Measurements from ENCODE around the gene TWNK. TPM values are rescaled to one million over a fixed set of nuclear protein-coding genes. Genes with fewer than 3 reads are reported as not detected.

The TWNK gene
- total and polyA plus RNA-seq, 10 of the 15 experiments (the other 5 are each of a cell fraction or from before 2014, with no cell fraction given), result 13.6 to 32.8 (median 18.0) TPM

GRCh38 chr10:100998183-100998990 lies 11.0 kb downstream of the TWNK start:
- FAIRE-seq, result no peak
- no peaks in the 10 kb centered on the region for H4K20me1 ChIP-seq (ENCODE audit: control insufficient read depth, insufficient read depth)
- RAD21 ChIA-PET (ENCODE audit: unreplicated experiment), result interaction anchor here (0.6 to 4.6 kb wide), 14 partner anchors 11 to 1249 kb away, joined by 3 to 26 read pairs (median 4); partner anchors contain the start of genes KAZALD1, MRPL43, PDZD7 and SFXN3
- TF ChIP-seq SMAD1 (IDR thresholded peaks at IDR 0.05; ENCODE audit: low read depth, partially characterized antibody) (peak; percentile 88), MLLT1 (IDR thresholded peaks at IDR 0.05) (peak; percentile 78), RCOR1 (conservative IDR thresholded peaks at IDR 0.05; ENCODE audit: low read depth, low read length) (no peak), BACH1 (IDR thresholded peaks at IDR 0.05; ENCODE audit: borderline replicate concordance) (peak; percentile 19; the same call in 1 of the 2 replicates), RAD51 (IDR thresholded peaks at IDR 0.05) (peak; percentile 70; the same call in 1 of the 2 replicates), EGR1 (IDR thresholded peaks at IDR 0.05; ENCODE audit: borderline replicate concordance in 1 of 2, low read depth in 2 of 2, low read length in 2 of 2) (peak in 1 of 2 experiments; percentile 45; a peak in 1 of 3 replicates), MEF2A (IDR thresholded peaks at IDR 0.05; ENCODE audit: insufficient read depth, low read depth, low read length) (0 out of 2 replicates have a peak, but pooled peaks have one; percentile 17), USF1 (IDR thresholded peaks at IDR 0.05; ENCODE audit: borderline replicate concordance, extremely low read length, insufficient read depth, low read depth, low read length) (peak; percentile 16), CHD2 (IDR thresholded peaks at IDR 0.05; ENCODE audit: borderline replicate concordance, low read depth, low read length) (0 out of 2 replicates have a peak, but pooled peaks have one; percentile 37), IKZF2 (IDR thresholded peaks at IDR 0.05) (peak; percentile 8 to 12; a peak in 2 of 4 replicates), FOXM1 (IDR thresholded peaks at IDR 0.05; ENCODE audit: low read depth, low read length) (no peak; the same call in 1 of the 2 replicates), ZBED1 (IDR thresholded peaks at IDR 0.05; ENCODE audit: borderline replicate concordance) (no peak), TCF3 (IDR thresholded peaks at IDR 0.05; ENCODE audit: borderline replicate concordance, insufficient read depth, low read depth, low read length) (peak; percentile 74), MEF2B (IDR thresholded peaks at IDR 0.05; ENCODE audit: partially characterized antibody, poor library complexity, severe bottlenecking) (peak; percentile 70), HDGF (IDR thresholded peaks at IDR 0.05) (peak; percentile 87; the same call in 1 of the 2 replicates), SKIL (IDR thresholded peaks at IDR 0.05; ENCODE audit: low read depth, poor library complexity, severe bottlenecking) (peak; percentile 33), SPI1 (IDR thresholded peaks at IDR 0.05; ENCODE audit: borderline replicate concordance, insufficient read depth, low read depth, low read length) (peak; percentile 43; the same call in 1 of the 2 replicates)

More at GRCh38 chr10:100998183-100998990, 11.0 kb downstream of the TWNK start:
- no TSS peak for BruUV-seq (replicated peaks)
- H3K9me3 ChIP-seq (replicated peaks; ENCODE audit: control insufficient read depth, insufficient read depth, low read length), result no peaks in the 10 kb centered on the region
- H3K4me2 ChIP-seq (ENCODE audit: control insufficient read depth, insufficient read depth), result peak overlapping the region; percentile 99
- CTCF ChIA-PET, result interaction anchor here (0.6 to 5.7 kb wide), 29 partner anchors 8 to 997 kb away, joined by 3 to 91 read pairs (median 4); partner anchors contain the start of genes KAZALD1, MRPL43, PDZD7 and SEMA4G
- in situ Hi-C loops (cut with MboI) (no loop called here), intact Hi-C loops (cut with micrococcal nuclease; ENCODE audit: unreplicated experiment) (loop anchor here (5.0 kb wide), 1 partner anchor 86 kb away; the partner anchor contains the start of gene SLF2)
- peak overlapping the region; percentile 90 for H2AFZ ChIP-seq (ENCODE audit: control insufficient read depth, low read depth, low read length)
- no peaks in the 10 kb centered on the region for H3K27me3 ChIP-seq (replicated peaks in 1 of 2; ENCODE audit: control insufficient read depth in 2 of 2, insufficient read depth in 2 of 2, low read length in 1 of 2)
- POLR2A ChIA-PET, result interaction anchor here (0.6 to 3.8 kb wide), 10 partner anchors 12 to 491 kb away, joined by 3 to 23 read pairs (median 4); partner anchors contain the start of genes KAZALD1, MRPL43 and TWNK
- peak overlapping the region; percentile 86 for H3K4me3 ChIP-seq
- H3K79me2 ChIP-seq (ENCODE audit: control insufficient read depth, insufficient read depth, low read length), result peaks cover 10% of the 10 kb centered on the region
- H3K9ac ChIP-seq (ENCODE audit: control insufficient read depth, insufficient read depth, low read length), result peak overlapping the region; percentile 63
- SMC1A ChIA-PET (ENCODE audit: uncharacterized antibody, unreplicated experiment), result interaction anchor here (1.4 to 2.0 kb wide), 4 partner anchors 12 to 43 kb away, joined by 4 to 9 read pairs (median 6); no protein-coding TSS in a partner anchor
- WGBS (ENCODE audit: insufficient coverage, insufficient replicate concordance, low lambda C conversion rate, missing lambda C conversion rate), result 9% methylated on average over 22 of the region's 25 CpGs
- peak overlapping the region; percentile 88 for H3K27ac ChIP-seq (ENCODE audit: control insufficient read depth, insufficient read depth)
- H3K36me3 ChIP-seq (ENCODE audit: control insufficient read depth in 2 of 2, insufficient read depth in 2 of 2, low read length in 1 of 2), result peaks cover 0 to 2% of the 10 kb centered on the region in 2 experiments; a peak in 2 of 4 replicates
- ATAC-seq, result peak; percentile 60
- peaks cover 17% of the 10 kb centered on the region for H3K4me1 ChIP-seq (ENCODE audit: control insufficient read depth, insufficient read depth, low read length)
- no peak for DNase-seq (ENCODE audit: low read depth, low spot score)
